Ovary (tissue), 3 donors: ENCODE results near the gene KMO.

Experiments used
- POLR2A ChIP-seq: fragments of 450-650 bp; IDR thresholded peaks from one replicate; pipeline ENCODE4 v1.6.1; 2017; ENCODE audit warnings: antibody characterized with exemption, mild to moderate bottlenecking, moderate library complexity
- TF ChIP-seq, protein P1 (sequence below), 3 donors: fragments of 450-650 bp in 2 of 3; fragments of 200-600 bp in 1 of 3; IDR thresholded peaks; one replicate each; pipeline versions ENCODE4 v1.5.1 to v1.8.0; 2016 to 2022; ENCODE audit warnings: antibody characterized with exemption in 3 of 3, mild to moderate bottlenecking in 1 of 3
- donor health status: DM: no; HTN: no; CAD: no.

DNA sequence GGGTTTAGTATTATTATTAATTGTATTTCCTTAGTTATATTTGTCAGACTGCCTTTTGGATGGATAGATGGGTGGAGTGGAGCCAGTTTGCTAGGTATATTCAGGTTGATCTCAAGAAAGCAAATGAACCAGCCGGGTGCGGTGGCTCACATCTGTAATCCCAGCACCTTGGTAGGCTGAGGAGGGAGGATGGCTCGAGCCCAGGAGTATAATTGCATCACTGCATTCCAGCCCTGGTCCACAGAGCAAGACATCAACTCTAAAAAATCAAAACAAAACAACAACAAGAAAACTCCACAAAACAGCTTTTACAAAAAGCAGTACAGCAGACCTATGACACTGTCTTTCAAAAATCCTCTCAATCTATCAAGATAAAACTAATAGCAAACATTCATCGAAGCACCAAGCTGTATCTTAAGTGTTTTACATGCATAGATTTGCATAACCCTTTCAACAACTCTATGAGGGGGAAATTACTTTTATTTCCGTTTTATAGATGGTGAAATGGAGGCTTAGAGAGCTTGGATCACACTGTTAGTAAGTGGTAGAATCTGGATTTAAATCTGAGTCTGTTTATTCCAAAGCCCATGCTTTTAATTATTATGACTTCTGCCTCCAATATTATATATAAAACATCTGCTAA is 25.5 kb downstream of the KMO start:
- TF ChIP-seq, protein P1, sequence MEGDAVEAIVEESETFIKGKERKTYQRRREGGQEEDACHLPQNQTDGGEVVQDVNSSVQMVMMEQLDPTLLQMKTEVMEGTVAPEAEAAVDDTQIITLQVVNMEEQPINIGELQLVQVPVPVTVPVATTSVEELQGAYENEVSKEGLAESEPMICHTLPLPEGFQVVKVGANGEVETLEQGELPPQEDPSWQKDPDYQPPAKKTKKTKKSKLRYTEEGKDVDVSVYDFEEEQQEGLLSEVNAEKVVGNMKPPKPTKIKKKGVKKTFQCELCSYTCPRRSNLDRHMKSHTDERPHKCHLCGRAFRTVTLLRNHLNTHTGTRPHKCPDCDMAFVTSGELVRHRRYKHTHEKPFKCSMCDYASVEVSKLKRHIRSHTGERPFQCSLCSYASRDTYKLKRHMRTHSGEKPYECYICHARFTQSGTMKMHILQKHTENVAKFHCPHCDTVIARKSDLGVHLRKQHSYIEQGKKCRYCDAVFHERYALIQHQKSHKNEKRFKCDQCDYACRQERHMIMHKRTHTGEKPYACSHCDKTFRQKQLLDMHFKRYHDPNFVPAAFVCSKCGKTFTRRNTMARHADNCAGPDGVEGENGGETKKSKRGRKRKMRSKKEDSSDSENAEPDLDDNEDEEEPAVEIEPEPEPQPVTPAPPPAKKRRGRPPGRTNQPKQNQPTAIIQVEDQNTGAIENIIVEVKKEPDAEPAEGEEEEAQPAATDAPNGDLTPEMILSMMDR (IDR thresholded peaks at IDR 0.05) = no peak
- no peak for TF ChIP-seq POLR2A
